ENCODE data around the gene RHOG. TPM values are rescaled to one million over a fixed set of nuclear protein-coding genes. Genes with fewer than 3 reads are reported as not detected.
"Not testable (repeated sequence)": the region's sequence is repeated elsewhere in the genome, so short reads cannot be mapped to it uniquely, and the experiment has no call there.

Gene RHOG
- total RNA-seq, 2 donors from 2014 or later = 31.1 to 33.3 TPM

- DNase-seq (no peak), ATAC-seq (no peak)
- intact Hi-C loops (cut with DNase I) = no loop called here
Observed at GRCh38 chr11:3861683-3862082, 20.9 kb upstream of the RHOG start.

DNA sequence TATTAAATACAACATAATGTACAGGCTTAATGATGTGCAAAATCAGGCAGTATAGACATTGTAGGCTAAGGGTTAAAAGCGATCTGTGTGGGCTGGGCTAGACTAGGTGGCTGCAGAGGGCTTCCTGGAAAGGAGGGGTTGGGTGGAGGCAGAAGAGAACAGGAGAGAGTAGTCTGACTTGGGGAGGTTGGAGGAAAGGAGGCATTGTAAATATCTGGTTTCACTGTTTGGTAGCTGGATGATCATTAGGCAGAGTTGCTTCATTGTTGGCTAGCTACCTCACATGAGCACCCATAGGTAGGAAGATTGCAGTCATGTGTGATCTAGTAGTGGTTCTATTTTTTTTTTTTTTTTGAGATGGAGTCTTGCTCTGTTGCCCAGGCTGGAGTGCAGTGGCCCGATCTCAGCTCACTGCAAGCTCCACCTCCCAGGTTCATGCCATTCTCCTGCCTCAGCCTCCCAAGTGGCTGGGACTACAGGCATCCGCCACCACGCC, 20.2 kb upstream of the RHOG start:
- DNase-seq; ATAC-seq; intact Hi-C loops (cut with DNase I): not testable (repeated sequence)

- DNase-seq (no peak), ATAC-seq (no peak)
- intact Hi-C loops (cut with DNase I) = no loop called here
Observed at GRCh38 chr11:3860375-3860774, 19.6 kb upstream of the RHOG start.

DNA sequence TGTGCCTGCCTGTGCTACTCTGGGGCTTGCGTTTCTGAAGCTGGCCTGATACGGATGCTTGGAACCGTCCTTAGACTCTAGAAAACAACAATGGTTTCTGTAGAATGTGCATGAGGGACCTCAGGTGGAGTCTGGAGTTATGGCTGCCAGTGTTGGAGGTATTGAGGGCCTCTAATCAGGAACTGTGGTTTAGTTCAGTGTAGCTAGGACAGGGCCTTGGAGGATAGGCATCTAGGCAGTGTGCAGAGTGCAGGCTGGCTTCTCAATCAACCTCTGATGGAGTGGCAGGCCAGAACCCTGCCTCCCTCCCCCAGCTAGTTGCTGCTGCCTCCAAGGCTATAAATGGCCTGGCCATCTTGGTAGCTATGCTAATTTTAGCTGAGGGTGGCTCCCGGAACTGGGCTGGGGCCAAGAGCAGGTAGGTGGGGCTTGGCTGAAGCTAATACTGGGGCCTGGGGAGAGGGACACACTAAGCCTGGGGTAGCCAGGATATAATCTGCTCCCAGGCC, 18.7 kb upstream of the RHOG start:
- intact Hi-C loops (cut with DNase I) = loop anchor here in 1 of 2 donors (10.0 kb wide), 1 partner anchor 125 kb away; no protein-coding TSS in a partner anchor
- DNase-seq = peak; percentile 56
- peak in 1 of 2 donors; percentile 8 for ATAC-seq

GRCh38 chr11:3857628-3858027, 16.9 kb upstream of the RHOG start:
- ATAC-seq (no peak), DNase-seq (no peak)
- intact Hi-C loops (cut with DNase I) = loop anchor here in 1 of 2 donors (10.0 kb wide), 1 partner anchor 127 kb away; no protein-coding TSS in a partner anchor

DNA sequence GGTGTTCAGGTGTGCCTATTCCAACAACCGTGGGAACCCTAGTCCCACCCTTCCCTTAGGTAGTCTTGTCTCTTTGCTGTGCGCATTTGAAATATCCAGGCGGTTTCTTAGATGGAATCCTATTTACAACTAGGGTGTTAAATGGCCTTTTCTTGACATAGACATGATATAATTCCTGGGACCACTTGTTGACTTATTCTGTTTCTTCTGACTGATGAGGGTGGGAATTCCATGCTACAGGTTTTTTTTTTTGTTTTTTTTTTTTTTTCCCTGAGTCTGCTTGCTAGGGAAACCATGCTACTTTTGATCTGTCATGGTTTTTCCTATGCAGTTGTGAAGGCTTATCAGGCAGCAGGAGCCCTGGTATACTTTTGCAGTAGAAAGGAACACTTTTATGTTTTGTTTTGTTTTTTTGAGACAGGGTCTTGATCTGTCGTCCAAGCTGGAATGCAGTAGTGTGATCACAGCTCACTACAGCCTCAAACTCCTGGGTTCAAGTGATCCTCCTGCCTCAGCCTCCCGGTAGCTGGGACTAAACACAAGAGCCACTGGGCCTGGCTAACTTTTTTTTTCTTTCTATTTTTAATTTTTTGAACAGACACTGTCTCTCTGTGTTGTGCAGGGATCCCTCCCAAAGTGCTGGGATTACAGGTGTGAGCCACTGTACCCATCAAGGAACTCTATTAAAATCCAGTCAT, 16.2 kb upstream of the RHOG start:
- intact Hi-C loops (cut with DNase I) = loop anchor here in 1 of 2 donors (10.0 kb wide), 1 partner anchor 128 kb away; no protein-coding TSS in a partner anchor
- DNase-seq (no peak), ATAC-seq (no peak)

DNA sequence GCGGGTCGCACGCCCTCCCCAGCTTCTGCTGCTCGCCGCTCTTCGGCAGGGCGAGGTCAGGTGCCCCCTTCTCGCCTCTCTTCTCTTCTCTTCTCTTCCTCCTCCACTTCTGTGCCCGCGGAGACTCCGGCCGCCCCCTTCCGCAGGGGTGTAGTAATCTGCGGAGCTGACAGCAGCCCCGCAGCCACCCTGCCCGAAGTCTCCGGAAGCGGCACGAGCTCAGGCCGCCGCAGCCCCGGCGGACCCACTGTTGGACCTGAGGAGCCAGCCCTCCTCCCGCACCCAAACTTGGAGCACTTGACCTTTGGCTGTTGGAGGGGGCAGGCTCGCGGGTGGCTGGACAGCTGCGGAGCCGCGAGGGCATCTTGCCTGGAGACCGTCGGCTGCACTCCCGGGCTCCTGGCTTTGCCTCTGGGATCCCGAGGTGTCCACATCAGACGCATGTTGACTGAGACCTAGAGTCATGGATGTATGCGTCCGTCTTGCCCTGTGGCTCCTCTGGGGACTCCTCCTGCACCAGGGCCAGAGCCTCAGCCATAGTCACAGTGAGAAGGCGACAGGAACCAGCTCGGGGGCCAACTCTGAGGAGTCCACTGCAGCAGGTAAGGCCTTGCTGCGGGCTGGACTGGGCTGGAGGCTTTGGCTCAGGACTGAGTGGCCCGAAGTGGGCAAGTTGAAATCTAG, 15.2 kb upstream of the RHOG start:
- intact Hi-C loops (cut with DNase I) = loop anchor here (2.0 to 10.0 kb wide), 2 partner anchors 129 to 217 kb away; no protein-coding TSS in a partner anchor
- DNase-seq = peak; percentile 60
- peak; percentile 7 to 11 for ATAC-seq

GRCh38 chr11:3854977-3855807, 14.4 kb upstream of the RHOG start, which contains the start of gene STIM1:
Gene STIM1 (plus strand): TSS chr11:3855664. CDS start chr11:3856271, 607 bp downstream.
- DNase-seq (peak; percentile 95), ATAC-seq (peak; percentile 94 to 95)
- intact Hi-C loops (cut with DNase I) = loop anchor here (2.0 to 10.0 kb wide), 2 partner anchors 130 to 218 kb away; no protein-coding TSS in a partner anchor

DNA sequence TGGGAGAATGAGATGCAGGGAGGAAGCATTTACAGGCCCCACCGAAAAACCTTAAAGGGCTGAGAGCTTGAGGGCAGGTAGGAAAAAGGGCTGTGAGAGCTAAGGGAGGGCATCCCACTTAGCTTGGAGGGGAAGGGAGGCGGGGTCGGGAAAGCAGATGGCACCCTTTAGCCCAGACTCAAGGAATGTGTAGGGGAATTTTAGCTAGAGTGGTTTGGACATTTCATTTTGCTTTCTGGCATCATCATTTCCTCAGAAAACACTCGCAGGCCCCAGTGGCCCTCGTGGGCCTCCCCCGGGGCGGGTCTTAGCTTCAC, 13.9 kb upstream of the RHOG start:
- DNase-seq (no peak), ATAC-seq (peak in 1 of 2 donors; percentile 0)
- intact Hi-C loops (cut with DNase I) = loop anchor here (2.0 to 10.0 kb wide), 2 partner anchors 130 to 218 kb away; no protein-coding TSS in a partner anchor

DNA sequence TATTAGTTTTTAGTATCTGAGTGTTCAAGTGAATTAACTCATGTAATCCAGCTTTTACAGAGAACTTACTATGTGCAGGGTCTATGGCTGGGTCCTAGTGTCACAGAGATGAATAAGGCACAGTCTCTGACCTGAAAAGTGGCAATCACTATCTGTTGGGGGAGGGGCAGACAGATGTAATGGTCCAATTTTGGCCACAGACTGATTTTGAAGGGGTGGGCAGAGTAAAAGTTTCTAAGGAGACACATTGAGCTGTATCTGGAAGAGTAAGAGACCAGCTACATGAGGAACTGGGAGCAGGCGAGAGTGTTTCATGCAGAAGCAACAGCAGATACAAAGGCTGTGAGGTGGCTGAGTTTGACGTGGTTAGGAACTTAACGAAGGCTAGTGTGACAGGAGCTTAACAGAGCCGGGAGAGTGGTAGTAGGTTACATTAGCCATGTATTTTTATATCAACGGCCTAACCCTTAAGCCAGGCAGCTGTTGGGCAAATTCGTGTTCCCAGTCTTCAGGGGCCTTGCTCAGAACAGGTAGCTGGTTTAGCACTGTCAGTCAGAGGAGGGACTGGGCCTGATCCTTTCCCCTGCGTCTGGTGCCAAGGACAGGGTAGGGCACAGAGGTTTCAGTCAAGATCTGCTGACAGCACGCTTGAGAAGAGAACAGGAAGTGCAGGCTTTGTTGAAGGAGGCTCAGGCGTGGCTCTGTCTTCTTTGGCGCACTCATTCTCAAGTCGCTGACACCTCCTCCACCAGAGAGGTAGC, 13.3 kb upstream of the RHOG start:
- ATAC-seq = peak; percentile 3 to 14
- peak; percentile 28 for DNase-seq
- intact Hi-C loops (cut with DNase I) = loop anchor here (2.0 to 10.0 kb wide), 2 partner anchors 131 to 219 kb away; no protein-coding TSS in a partner anchor

DNA sequence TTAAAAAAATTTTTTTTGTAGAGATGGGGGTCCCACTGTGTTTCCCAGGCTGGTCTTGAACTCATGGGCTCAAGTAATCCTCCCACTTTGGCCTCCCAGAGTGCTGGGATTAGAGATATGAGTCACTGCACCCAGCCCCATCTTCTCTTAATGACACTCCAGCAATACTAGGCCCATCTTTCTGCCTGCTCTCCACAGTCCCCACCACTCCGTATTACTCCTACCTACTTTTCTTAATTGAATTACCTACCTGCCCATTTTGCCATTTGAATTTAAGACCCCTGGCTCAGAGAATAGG, 12.7 kb upstream of the RHOG start:
- intact Hi-C loops (cut with DNase I) = loop anchor here in 1 of 2 donors (10.0 kb wide), 1 partner anchor 131 kb away; no protein-coding TSS in a partner anchor
- ATAC-seq (no peak), DNase-seq (no peak)

DNA sequence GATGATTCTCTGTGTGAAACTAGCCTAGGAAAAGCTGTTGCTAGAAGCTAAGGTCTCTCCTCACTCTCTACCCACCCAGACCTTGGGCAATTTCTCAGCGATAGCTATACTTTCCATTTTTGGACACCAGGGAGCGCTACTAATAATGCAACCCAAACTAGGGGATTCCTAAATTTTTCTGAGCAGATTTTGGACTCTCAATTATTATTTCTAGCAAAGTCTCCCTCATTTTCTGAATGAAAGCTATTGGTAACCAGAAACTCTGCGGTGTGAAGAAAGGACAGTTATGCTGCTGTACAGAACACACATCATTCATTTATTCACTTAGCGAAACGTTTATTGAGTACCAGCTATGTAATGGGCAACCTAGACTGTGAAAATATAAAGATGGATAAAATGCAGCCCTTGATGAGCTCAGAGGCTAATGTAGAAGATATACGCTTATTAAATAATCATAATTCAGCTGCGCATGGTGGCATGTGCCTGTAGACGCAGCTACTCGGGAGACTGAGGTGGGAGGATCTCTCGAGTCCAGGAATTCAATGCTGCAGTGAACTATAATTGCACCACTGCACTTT, 8.6 kb upstream of the RHOG start:
- DNase-seq = no peak
- peak; percentile 68 to 71 for ATAC-seq
- intact Hi-C loops (cut with DNase I) = loop anchor here in 1 of 2 donors (2.0 kb wide), 1 partner anchor 223 kb away; no protein-coding TSS in a partner anchor

- ATAC-seq = no peak
- no peak for DNase-seq
- intact Hi-C loops (cut with DNase I) = no loop called here
Observed at GRCh38 chr11:3845670-3846069, 4.9 kb upstream of the RHOG start.

DNA sequence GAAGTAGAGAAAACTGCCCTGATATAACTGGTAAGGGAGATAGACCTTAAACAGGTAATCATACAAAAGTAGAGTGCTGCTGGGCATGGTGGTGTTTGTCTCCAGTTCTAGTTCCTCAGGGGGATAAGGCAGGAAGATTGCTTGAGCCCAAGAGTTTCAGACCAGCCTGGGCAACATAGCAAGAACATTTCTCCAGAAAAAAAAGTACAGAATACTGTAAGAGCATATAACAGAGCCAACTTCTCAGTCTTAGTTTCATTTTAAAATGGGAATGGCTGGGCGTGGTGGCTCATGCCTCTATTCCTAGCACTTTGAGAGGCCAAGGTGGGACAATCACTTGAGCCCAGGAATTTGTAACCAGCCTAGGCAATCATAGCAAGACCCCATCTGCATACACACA, 4.5 kb upstream of the RHOG start:
- DNase-seq = no peak
- intact Hi-C loops (cut with DNase I) = no loop called here
- ATAC-seq = no peak

DNA sequence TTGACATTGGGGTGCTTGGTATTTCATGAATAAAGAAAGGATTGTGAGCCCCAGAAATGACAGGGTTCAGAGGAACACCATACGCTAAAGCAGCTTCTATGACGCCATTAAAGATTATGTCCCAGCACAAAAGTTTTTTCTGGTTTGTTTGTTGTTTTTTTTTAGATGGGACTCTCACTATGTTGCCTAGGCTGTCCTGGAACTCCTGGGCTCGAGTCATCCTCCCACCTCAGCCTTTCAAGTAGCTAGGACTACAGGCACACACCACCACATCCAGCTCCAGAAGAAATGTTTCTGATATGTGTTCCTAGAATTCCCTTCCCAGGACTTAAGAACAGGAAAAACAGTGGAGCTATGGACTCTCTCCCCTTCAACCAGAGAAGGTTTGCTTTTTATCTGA, 2.6 kb upstream of the RHOG start:
- intact Hi-C loops (cut with DNase I) = no loop called here
- no peak for DNase-seq
- no peak for ATAC-seq

DNA sequence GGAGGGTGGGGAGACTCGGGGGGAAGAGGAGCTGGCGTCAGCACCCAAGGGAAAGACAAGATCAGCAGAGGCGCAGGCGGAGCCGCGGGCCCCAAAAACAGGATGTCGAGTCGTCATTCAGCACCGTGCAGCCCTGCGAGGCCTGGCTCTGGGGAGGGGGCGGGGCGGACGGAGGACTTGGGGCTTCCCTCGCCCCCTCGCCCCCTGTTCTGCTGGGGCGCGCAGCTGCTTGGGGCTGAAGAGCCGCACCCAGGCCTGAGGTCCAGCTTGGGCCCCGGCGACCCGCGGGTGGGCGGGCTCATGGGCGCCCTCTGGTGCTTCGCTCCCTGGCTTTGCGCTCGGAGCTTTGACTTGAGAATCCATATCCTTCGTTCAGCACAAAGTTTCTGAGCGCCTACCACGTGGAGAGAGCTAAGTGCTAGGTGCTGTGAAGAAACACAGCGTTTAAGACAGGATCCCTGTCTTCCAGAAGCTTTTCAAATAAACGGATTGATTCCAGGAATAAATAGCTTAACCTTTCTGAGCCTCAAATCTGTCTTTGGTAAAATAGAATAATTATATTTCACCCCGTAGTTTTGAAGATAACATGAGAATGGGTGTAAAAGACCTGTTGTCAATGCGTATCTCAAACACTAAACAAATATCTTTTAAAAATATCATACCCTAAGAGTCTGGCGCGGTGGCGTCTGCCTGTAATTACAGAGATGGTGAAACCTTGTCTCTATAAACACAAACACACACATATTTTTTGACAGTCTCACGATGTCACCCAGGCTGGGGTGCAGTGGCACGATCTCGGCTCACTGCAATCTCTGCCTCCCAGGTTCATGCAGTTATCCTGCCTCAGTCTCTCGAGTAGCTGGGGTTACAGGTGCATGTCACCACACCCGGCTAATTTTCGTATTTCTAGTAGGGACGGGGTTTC, 929 bp upstream of the RHOG start:
- DNase-seq (peak; percentile 87), ATAC-seq (peak; percentile 73 to 75)
- intact Hi-C loops (cut with DNase I) = no loop called here
